ENCODE data around the gene ASTN1. TPM values are rescaled to one million over a fixed set of nuclear protein-coding genes. Genes with fewer than 3 reads are reported as not detected.

ASTN1 gene
- total RNA-seq, 4 donors from 2014 or later = 1.2 to 2.2 (median 1.6) TPM

- peak; percentile 10 for DNase-seq (ENCODE audit: extremely low spot score)
- no peak overlapping the region for H3K27ac ChIP-seq (replicated peaks in 1 of 4)
- H3K36me3 ChIP-seq = no peaks in the 10 kb centered on the region
- WGBS = 98% methylated on average over 3 of the region's 3 CpGs
- H3K9me3 ChIP-seq = no peaks in the 10 kb centered on the region
- no peak for TF ChIP-seq POLR2AphosphoS5 (IDR thresholded peaks at IDR 0.05)
- TF ChIP-seq EP300 (IDR thresholded peaks at IDR 0.05) = no peak
- TF ChIP-seq CTCF (IDR thresholded peaks at IDR 0.05) = no peak
- TF ChIP-seq POLR2A (IDR thresholded peaks at IDR 0.05; ENCODE audit: low read depth) = no peak
- intact Hi-C loops (cut with DNase I) = no loop called here
- H3K4me1 ChIP-seq = peaks cover 0 to 5% (median 0%) of the 10 kb centered on the region in 4 donors
- H3K4me3 ChIP-seq = no peak overlapping the region
- no peaks in the 10 kb centered on the region for H3K27me3 ChIP-seq
These were observed 169.4 kb downstream of the ASTN1 start for GRCh38 chr1:176994931-176995596.

GRCh38 chr1:176993587-176993986 lies 170.9 kb downstream of the ASTN1 start:
- intact Hi-C loops (cut with DNase I) = no loop called here
- no peak for DNase-seq (ENCODE audit: extremely low spot score)
- H3K36me3 ChIP-seq = no peaks in the 10 kb centered on the region
- TF ChIP-seq EP300 (IDR thresholded peaks at IDR 0.05) (no peak), CTCF (IDR thresholded peaks at IDR 0.05) (no peak), POLR2AphosphoS5 (IDR thresholded peaks at IDR 0.05) (no peak), POLR2A (IDR thresholded peaks at IDR 0.05; ENCODE audit: low read depth) (no peak)
- H3K4me3 ChIP-seq = no peak overlapping the region
- H3K9me3 ChIP-seq = no peaks in the 10 kb centered on the region
- H3K27ac ChIP-seq (replicated peaks in 1 of 4) = no peak overlapping the region
- WGBS = 80% methylated on average over 3 of the region's 3 CpGs
- peaks cover 0 to 7% (median 0%) of the 10 kb centered on the region in 4 donors for H3K4me1 ChIP-seq
- no peaks in the 10 kb centered on the region for H3K27me3 ChIP-seq

- Histone ChIP-seq H3K27me3 (no peaks in the 10 kb centered on the region), H3K27ac (replicated peaks in 1 of 4) (peak overlapping the region in 1 of 4 donors; percentile 14), H3K4me1 (peaks cover 0 to 7% (median 0%) of the 10 kb centered on the region in 4 donors), H3K9me3 (no peaks in the 10 kb centered on the region), H3K4me3 (no peak overlapping the region), H3K36me3 (no peaks in the 10 kb centered on the region)
- intact Hi-C loops (cut with DNase I) = no loop called here
- TF ChIP-seq CTCF (IDR thresholded peaks at IDR 0.05) = no peak
- DNase-seq (ENCODE audit: extremely low spot score) = no peak
- 70% methylated on average over 1 of the region's 1 CpG for WGBS
These were observed 174.8 kb downstream of the ASTN1 start for GRCh38 chr1:176989754-176990153.

- peaks cover 0 to 7% (median 0%) of the 10 kb centered on the region in 4 donors for H3K4me1 ChIP-seq
- WGBS = 71% methylated on average over 1 of the region's 1 CpG
- H3K36me3 ChIP-seq = no peaks in the 10 kb centered on the region
These were observed 175.5 kb downstream of the ASTN1 start for GRCh38 chr1:176989023-176989422.

GRCh38 chr1:176987016-176987415 lies 177.5 kb downstream of the ASTN1 start:
- no peak for DNase-seq (ENCODE audit: extremely low spot score)
- TF ChIP-seq POLR2A (IDR thresholded peaks at IDR 0.05; ENCODE audit: low read depth) = no peak
- TF ChIP-seq CTCF (IDR thresholded peaks at IDR 0.05) = no peak
- TF ChIP-seq EP300 (IDR thresholded peaks at IDR 0.05) = no peak
- no peak for TF ChIP-seq POLR2AphosphoS5 (IDR thresholded peaks at IDR 0.05)
- intact Hi-C loops (cut with DNase I) = no loop called here
- Histone ChIP-seq H3K4me3 (no peak overlapping the region), H3K9me3 (no peaks in the 10 kb centered on the region), H3K27me3 (no peaks in the 10 kb centered on the region), H3K27ac (replicated peaks in 1 of 4) (no peak overlapping the region), H3K36me3 (no peaks in the 10 kb centered on the region), H3K4me1 (peaks cover 0 to 7% (median 0%) of the 10 kb centered on the region in 4 donors)

More at GRCh38 chr1:176989023-176989422, 175.5 kb downstream of the ASTN1 start:
- DNase-seq (ENCODE audit: extremely low spot score) = no peak
- intact Hi-C loops (cut with DNase I) = no loop called here
- no peaks in the 10 kb centered on the region for H3K27me3 ChIP-seq
- no peak overlapping the region for H3K4me3 ChIP-seq
- no peaks in the 10 kb centered on the region for H3K9me3 ChIP-seq
- TF ChIP-seq POLR2AphosphoS5 (IDR thresholded peaks at IDR 0.05) = no peak
- no peak for TF ChIP-seq POLR2A (IDR thresholded peaks at IDR 0.05; ENCODE audit: low read depth)
- TF ChIP-seq EP300 (IDR thresholded peaks at IDR 0.05) = no peak
- H3K27ac ChIP-seq (replicated peaks in 1 of 4) = no peak overlapping the region
